GM18499 (cell line): ENCODE results near the gene ZFPL1.

ENCODE experiments used
- ATAC-seq: cut with Tn5 transposase; IDR thresholded peaks from one replicate; pipeline ENCODE4 v1.9.1; 2021; ENCODE audit warnings: moderate number of reproducible peaks; ENCODE audit not compliant: insufficient read depth, unreplicated experiment

Gene ZFPL1

DNA sequence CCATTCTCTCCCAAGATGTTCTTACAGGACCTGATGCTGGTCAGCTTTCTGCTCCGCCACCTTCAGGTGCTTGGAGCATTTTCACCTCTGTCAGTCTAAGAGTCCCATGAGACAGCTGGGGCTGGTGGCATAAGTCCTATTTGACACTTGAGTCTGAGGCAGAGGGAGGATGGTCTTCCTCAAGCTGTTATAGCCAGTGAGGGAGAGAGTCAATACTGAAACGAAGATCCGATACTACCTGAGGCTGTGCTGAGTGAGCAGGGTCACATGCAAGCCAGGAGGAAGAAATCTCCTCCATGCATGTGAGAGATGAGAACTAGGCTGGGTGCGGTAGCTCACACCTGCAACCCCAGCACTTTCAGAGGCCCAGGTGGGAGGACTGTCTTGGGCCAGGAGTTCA lies 5.6 kb downstream of the ZFPL1 start:
- no peak for ATAC-seq

DNA sequence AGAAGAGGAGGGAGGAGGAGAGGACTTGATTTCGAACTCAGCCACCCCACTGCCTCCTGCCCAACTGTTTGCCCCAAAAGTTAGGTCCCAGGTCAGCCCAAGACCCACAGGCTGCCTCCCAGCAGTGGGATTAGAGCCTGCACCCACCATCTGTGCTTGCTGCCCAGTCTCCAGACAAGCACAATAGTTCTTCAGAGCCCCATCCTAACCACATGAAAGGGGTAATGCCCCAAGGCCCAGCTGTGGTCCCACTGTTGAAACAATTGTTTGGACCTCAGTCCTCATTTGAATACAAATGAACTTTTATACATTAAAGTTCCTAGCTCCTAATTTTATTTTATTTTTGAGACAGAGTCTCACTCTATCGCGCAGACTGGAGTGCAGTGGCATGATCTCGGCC lies 6.6 kb downstream of the ZFPL1 start:
- no peak for ATAC-seq

DNA sequence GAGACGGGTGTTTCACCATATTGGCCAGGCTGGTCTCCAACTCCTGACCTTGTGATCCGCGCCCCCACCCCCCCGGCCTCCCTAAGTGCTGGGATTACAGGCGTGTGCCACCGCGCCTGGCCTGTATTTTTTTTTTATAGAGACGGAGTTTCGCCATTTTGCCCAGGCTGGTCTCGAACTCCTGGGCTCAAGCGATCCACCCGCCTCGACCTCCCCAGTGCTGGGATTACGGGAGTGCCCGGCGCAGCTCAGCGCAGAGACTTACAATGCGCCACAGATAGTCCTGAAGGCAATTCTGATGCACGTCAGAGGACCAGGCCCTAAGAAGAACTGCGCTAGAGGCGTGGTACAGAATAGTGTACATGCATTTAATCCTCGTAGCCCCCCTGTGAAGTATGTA lies 11.4 kb downstream of the ZFPL1 start:
- ATAC-seq, result no peak

DNA sequence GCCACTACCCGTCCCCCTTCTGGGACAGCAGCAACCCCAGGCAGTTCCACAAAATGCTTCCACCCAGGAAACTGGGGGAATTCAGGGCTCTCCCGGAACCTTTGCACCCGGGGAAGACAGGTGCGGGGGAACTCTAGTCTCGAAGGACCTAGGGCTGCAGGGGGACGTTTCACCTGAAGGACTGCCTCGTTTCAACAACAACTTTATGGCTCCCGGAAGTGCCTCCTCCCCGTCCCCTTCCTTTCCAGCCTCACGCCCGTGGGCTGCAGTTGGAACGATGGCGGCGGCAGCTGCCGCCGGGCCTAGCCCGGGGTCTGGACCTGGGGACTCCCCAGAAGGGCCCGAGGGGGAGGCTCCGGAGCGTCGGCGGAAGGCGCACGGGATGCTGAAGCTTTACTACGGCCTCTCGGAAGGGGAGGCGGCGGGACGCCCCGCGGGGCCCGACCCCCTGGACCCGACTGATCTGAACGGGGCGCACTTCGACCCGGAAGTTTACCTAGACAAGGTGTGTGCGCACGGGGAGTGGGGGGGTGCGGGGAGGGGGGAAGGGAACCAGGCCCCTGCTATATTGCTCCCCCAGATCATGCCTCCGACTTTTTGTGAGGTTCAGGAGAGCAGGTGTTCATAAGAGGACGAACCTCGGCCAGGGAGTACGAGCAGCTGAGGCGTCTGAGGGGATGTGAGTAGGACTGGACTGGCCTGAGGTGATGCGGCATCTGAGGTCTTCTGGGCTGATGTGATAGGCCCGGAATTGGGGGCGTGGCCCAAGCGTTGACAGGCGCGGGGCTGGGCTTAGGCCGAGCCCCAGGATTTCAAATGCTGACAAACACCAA lies 12.2 kb downstream of the ZFPL1 start, which contains the start of gene VPS51:
Gene VPS51 (plus strand): TSS at position 241 of the 833 bp plus-strand sequence. CDS start 37 bp downstream, at position 278.
- peak; percentile 51 for ATAC-seq

GRCh38 chr11:65096926-65097325 lies 12.9 kb downstream of the ZFPL1 start:
- no peak for ATAC-seq

GRCh38 chr11:65100674-65101350 lies 16.8 kb downstream of the ZFPL1 start:
- no peak for ATAC-seq

DNA sequence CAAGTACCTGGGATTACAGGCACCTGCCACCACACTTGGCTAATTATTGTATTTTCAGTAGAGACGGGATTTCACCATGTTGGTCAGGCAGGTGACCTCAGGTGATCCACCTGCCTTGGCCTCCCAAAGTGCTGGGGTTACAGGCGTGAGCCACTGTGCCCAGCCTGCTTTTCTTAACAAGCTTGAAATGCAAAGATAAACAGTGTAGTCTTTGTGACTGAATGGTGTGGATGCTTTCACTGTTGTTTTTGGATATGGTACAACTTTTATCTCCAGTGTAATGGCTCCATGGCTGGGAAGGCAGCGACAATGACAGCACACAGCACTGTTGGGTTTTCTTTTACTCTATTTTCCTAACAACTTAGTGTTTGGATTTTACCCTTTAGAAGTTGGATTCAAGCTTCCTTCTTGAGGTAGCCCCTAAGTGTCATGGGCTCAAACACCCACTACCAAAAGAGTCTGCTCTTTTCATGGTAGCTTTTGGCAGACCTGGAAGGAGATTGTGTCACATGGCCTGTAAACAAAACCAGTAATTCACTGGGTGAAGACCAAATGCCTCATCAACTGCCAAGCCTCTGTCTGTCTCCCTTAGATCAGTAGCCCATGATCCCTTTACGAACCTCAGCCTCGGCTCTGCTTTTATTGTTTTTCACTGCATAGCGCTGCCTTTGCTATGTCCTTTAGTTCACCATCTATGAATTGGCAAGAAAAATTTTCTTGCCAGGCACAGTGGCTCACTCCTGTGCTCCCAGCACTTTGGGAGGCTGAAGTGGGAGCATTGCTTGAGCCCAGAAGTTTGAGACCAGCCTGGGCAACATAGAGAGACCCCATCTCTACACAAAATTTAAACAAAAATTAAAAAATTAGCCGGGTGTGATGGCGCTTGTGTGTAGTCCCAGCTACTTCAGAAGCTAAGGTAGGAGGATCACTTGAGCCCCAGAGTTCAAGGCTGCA lies 18.4 kb downstream of the ZFPL1 start:
- ATAC-seq, result no peak

DNA sequence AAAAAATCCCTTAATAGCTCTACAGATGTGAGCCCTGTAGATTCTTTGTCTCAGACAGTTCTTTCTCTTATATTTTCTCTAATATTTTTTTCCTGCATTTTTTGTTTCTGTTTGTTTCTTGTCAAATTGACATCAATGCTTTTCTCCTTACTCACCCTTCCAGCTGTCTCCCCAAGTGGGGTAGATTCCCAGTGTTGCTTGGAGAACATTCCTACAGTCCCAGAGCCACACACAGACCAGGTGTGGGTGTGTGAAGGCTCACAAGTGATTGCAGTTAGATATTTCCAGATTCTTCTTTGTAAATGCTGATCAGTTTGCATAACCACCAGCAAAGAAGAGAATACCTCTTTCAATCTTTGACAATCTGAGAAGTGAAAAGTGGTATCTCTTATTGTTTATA lies 19.5 kb downstream of the ZFPL1 start:
- no peak for ATAC-seq

DNA sequence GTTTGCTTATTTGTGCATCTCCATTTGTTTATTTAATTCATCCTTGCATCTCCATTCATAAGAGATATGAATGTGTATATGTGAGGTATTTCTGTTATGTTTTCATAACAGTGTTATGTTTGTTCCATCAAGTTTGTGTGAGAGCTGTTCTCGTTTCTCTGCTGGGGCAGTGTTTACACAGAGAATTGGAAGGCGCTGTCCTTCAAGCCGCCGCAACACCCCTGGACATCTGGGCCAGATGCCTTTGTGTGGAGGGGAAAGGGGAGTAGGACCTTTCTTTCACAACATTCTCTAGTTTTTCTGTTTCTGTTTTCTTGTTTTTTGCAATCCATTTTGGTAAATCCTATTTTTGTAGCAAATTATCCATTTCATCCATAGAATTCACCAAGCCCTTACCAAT lies 20.6 kb downstream of the ZFPL1 start:
- no peak for ATAC-seq

GRCh38 chr11:65107078-65107477 lies 23.1 kb downstream of the ZFPL1 start:
- ATAC-seq, result no peak

GRCh38 chr11:65107751-65108468 lies 23.9 kb downstream of the ZFPL1 start:
- no peak for ATAC-seq

GRCh38 chr11:65108469-65109123 lies 24.6 kb downstream of the ZFPL1 start:
- no peak for ATAC-seq

DNA sequence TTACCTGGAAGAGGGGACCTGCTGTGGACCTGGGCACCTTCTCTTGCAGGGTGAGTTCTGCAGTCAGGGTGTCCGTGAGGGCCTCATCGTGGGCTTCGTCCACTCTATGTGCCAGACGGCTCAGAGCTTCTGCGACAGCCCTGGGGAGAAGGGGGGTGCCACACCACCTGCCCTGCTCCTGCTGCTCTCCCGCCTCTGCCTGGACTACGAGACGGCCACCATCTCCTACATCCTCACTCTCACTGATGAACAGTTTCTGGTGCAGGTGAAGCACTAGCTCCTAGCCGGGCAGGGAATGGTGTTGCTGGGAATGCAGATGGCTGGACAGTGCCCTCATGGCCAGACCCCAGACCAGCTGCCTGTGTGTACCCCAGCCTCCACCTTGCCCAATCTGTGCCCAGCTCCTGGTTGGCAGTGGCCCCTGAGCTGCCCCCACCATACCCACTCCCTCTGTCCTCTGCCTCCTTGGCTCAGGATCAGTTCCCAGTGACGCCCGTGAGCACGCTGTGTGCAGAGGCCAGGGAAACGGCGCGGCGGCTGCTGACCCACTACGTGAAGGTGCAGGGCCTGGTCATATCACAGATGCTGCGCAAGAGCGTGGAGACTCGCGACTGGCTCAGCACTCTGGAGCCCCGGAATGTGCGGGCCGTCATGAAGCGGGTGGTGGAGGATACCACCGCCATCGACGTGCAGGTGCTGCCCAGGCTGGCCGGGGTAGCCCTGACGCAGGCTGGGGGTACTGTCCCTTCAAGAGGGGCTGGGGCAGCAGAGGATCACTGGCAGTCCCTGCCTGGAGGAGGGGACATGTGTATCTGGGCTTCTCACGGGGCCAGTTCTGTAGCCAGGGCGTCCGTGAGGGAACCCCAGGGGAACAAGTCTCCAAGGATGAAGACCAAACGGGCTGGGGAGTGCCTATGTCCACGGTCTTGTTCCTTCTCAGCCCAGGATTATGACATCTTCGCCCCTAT lies 25.5 kb downstream of the ZFPL1 start:
- ATAC-seq, result no peak

GRCh38 chr11:65110354-65110861 lies 26.4 kb downstream of the ZFPL1 start:
- no peak for ATAC-seq

DNA sequence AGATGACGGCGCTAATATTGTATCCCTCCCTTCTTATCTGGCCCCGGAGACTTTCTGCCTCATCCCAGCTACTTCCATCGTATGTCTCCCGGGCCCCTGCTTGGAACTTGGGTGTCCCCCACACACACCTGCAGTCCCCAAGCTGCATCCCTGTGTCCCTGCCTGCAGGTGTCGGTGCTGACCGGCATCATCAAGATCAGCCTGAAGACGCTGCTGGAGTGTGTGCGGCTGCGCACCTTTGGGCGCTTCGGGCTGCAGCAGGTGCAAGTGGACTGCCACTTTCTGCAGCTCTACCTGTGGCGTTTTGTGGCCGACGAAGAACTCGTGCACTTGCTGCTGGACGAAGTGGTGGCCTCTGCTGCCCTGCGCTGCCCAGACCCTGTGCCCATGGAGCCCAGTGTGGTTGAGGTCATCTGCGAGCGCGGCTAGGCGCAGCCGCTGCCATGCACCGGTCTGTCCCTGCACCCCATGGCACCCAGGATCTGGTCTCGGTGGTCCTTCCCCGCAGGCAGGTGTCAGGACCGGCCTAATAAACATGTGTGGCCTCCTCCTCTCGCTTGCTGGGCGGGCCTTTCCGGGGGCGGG lies 27.2 kb downstream of the ZFPL1 start:
- ATAC-seq, result no peak

DNA sequence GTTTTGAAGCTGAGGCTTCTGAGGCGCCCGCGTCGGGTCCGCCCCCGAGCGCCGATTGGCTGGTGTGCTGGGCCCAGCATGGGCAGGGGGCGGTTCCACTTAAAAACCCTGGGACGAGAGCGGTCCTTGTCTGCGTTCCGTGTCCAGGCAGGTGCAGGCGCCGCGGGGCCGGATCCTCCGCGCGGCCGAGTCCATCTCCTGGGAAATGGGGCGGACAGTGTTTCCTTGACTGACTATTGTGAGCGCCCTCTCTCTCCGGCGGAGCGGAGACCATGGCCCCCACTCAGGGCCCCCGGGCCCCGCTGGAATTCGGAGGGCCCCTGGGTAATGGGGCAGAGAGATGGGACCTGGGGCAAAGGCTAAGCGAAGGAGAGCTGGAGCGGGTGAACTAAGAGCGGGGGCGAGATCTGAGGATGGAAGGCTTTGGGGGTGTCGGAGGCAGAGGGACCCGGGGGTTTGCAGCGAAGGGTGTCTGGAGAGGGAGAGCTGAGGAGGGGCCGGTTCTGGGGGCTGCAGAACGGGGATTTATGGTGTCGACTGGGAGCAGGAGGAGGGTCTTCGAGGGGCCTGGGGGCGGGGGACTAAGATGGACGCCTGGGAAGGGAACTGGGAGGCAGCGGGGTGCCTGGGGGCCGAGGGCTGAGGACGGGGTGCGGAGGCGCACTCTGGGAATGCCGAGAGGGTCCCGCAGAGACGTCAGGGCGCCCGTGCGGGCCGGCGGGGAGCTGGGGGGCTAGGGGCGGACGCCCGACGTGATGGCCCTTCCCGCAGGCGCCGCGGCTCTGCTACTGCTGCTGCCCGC lies 27.9 kb downstream of the ZFPL1 start, which contains the start of gene TM7SF2:
Gene TM7SF2 (plus strand): TSS at position 129 of the 802 bp plus-strand sequence. CDS start 144 bp downstream, at position 273.
- ATAC-seq, result no peak
